GM18907 (cell line): ENCODE data around the gene ZFP36.

Experiments used
- ATAC-seq: cut with Tn5 transposase; IDR thresholded peaks from one replicate; pipeline ENCODE4 v1.9.1; 2021; ENCODE audit warnings: mild to moderate bottlenecking, moderate library complexity; ENCODE audit not compliant: unreplicated experiment

ZFP36 gene

DNA sequence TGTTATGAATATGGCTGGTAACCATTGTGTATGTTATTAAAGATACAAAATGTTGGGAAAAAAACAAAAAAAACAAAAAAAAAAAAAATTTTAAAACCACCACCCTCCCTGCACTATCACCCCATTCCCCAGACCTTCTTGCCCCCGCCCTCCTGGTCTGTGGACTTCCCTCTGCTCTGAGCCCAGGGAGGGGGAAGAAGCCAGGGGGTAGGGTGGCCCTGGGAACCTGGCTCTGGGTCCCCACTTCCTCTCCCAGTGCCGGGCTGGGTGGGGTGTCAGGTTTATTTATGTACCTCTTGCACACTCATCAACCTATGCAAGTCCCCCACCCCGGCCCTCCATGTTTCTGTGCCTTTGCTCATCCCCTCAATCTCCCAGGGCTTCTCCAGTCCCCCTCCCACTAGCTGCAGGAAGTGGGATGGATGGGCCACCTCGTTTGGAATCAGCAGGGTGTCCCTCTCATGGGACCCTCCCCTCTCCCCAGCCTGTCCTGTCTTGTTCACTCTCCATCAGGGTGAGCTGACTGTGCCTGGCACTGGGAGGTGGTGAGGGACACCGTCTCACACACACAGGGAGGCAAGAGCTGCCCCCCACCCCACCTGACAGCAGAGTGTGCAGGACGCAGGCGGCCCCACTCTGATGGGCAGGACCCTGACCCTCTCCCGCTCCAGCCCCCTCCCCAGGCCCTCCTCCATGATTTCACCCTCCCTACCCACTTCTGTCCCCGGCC is 21.6 kb upstream of the ZFP36 start:
- no peak for ATAC-seq

- no peak for ATAC-seq
Observed at GRCh38 chr19:39385629-39386411, 20.8 kb upstream of the ZFP36 start.

- no peak for ATAC-seq
Observed at GRCh38 chr19:39386557-39386956, 20.1 kb upstream of the ZFP36 start.

DNA sequence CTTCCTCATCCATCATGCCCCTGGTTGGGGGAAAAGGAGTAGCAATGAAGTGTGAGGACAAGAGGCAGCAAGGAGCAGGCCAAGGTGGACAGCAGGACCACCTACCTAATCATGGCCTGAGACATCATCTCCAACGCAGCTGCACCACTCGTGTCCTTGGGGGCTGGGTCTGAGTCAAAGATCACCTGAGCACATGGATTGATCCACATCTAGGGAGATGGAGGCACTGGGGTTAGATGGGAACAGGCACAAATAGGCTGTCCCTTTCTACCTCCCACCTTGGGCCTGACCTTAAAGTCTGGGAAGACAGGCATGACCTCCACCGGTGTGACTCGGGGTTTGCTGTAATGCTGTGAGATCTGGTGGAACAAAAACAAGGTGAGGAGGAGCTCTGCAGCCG is 18.0 kb upstream of the ZFP36 start:
- ATAC-seq: no peak

DNA sequence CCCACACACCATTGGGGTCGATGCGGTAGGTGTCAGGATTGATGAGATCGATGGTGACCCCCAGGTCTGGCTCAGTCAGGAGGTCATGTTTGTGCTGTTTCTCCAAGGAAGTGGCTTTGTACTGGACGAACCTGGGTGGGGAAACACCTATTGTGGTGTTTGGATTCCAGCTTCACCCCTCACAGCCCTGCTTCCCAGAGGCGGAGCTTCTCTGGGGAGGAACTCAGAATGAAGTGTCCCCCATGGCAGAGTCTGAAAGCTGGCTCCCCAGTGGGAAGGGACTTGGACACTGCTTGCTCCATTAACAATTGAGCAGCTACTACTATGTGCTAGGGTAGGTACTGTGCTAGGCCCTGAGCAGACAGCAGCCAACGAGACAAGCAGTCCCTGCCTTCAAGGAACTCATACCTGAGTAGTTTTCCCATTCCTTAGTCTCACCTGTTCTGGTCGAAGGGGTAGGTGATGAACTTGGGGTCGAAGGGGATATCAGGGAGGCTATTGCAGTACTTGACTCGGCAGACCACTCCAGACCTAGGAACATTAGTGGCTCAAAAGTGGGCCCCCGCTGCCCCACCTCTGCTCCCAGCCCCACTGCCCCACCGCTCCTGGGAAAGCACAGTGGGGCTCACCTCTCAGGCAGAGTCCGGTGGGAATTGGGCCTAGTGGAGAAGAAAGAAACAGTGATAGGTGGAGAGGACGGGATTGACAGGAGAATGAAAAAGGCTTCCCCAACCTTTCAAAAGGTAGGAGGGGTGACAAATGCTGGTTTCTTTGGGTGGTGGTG is 16.8 kb upstream of the ZFP36 start:
- no peak for ATAC-seq

DNA sequence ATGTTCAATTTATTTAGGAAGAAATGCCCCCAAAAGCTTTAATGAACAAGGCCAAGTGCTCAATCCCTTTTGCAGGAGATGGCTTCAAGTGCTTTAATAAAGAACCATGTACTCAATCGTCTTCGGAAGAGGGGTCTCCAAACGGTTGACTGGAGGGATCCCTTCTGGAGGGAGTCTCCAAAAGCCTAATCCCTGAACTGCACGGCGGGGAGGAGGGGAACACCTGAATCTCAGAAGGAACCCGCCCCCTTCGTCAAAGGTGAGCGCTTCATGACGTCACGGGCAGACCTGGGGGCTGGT is 16.2 kb upstream of the ZFP36 start:
- ATAC-seq: no peak

- ATAC-seq: peak; percentile 92
Observed at GRCh38 chr19:39390751-39391437, 15.8 kb upstream of the ZFP36 start, which contains the start of the genes MED29 and PAF1. MED29 (plus strand) TSS chr19:39391378; CDS start chr19:39391423, 45 bp downstream. PAF1 (minus strand) TSS chr19:39391106; CDS start chr19:39390864, 242 bp downstream.

GRCh38 chr19:39397360-39398296 is 9.0 kb upstream of the ZFP36 start:
- peak; percentile 36 for ATAC-seq

DNA sequence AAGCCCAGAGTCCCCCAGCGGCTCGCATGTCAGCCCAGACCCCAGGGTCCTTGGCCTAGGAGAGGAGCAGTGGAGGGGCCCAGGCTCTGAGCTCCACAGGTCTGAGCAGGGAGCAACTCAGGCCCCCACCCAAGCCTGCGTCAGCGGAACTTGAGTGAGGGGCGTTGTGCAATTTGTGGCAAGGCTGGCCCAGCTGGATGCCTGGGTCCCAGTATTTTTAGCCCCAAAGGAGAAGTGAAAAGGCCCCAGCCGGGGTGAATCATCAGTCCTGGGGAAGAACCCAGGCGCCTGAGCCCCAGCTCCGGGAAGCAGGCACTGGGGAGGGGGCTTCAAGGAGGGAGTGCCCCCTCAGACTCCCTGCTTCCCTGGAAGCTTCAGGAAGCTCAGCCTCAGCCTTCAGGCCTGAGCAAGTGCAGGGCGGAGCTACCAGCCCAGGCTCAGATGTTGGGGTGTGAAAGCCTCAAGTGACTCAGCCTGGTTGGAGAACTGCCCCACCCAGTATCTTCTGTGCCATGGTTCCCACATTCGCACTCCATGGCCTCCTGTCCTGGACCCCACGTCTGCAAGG is 8.3 kb upstream of the ZFP36 start:
- no peak for ATAC-seq

GRCh38 chr19:39399668-39400050 is 7.0 kb upstream of the ZFP36 start:
- no peak for ATAC-seq

GRCh38 chr19:39400061-39400460 is 6.6 kb upstream of the ZFP36 start:
- no peak for ATAC-seq

DNA sequence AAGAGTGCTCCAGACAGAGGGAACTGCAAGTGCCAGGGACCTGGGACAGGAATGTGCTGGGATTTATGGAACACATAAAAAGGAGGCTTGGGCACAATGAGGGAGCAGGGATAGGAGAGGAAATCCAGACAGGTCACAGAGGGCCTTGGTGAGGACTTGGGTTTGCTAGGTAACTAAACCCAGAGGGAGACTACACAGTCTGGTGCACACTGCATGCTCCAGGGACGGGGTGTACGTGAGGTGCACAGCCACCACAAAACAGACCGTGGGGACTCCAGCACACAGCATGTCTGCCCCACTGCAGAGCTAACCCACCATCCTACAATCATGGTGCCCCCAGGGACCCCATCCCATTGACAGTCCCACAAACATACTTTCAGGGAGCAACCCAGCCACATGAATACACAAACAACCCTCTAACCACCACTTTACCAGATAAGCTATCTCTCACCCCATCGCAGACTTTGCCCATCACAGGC is 5.5 kb upstream of the ZFP36 start:
- peak; percentile 3 for ATAC-seq

DNA sequence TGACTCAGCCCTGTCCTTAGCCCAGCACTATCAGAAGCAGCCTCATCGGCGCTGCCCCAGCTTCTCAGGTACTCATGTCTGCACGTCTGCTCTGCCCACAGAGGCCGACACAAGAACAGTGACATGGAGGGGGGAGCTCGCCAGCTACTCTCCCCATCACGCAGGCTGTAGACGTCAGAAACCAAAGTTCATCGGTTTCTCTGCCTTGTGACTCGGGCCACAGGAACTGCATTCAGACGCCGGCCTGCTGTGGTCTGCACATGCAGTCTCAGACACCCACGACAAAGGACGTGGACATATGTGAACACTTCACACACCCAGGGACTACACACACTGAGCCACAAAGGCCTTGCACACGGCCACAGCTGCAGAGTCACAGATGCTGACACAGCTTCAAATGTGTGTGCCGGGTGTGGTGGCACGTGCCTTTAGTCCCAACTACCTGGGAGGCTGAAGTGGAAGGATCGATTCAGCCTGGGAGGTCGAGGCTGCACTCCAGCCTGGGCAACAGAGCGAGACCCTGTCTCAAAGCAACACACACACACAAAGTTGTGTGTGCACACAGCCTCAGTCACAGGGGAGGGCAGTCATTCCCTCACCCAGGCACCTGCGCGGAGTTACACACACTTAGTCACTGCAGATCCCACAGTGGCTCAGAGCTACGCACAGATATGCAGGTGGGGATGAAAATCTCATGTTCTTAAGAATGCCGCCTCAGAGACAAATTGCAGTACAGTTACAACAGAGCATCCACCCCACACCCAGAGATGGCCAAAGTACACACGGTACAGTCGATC is 4.9 kb upstream of the ZFP36 start:
- peak; percentile 29 for ATAC-seq

GRCh38 chr19:39402346-39403300 is 4.0 kb upstream of the ZFP36 start:
- peak; percentile 35 for ATAC-seq

- ATAC-seq: peak; percentile 30
Observed at GRCh38 chr19:39403331-39404312, 3.0 kb upstream of the ZFP36 start.

- no peak for ATAC-seq
Observed at GRCh38 chr19:39405261-39405957, 1.2 kb upstream of the ZFP36 start.
